Stimulated activated memory B cell treated with anti-CD40 and anti-IgM and Interleukin-4, amounts not matched to agents 10 μg/mL and 1 μg/mL and 100 μg/mL, for 72 hours (primary cell): ENCODE results near the gene ERAL1.
"Not testable (repeated sequence)": the region's sequence is repeated elsewhere in the genome, so short reads cannot be mapped to it uniquely, and the experiment has no call there.

Experiments used
- ATAC-seq: fragments of 150-1000 bp; cut with Tn5 transposase; 2 replicates; pipeline ENCODE4 v1.10.0; 2021
- H3K27ac Mint-ChIP-seq: one replicate; pipeline ENCODE4 v1.8.0; 2022; ENCODE audit warnings: mild to moderate bottlenecking, mixed read lengths
- H3K27me3 Mint-ChIP-seq: one replicate; pipeline ENCODE4 v1.8.0; 2022; ENCODE audit warnings: mixed read lengths
- H3K36me3 Mint-ChIP-seq: one replicate; pipeline ENCODE4 v1.8.0; 2022; ENCODE audit warnings: mixed read lengths
- H3K4me1 Mint-ChIP-seq: one replicate; pipeline ENCODE4 v1.8.0; 2022; ENCODE audit warnings: mixed read lengths
- H3K4me3 Mint-ChIP-seq: one replicate; pipeline ENCODE4 v1.8.0; 2022; ENCODE audit warnings: mild to moderate bottlenecking, moderate library complexity, mixed read lengths
- H3K9me3 Mint-ChIP-seq: one replicate; pipeline ENCODE4 v1.8.0; 2022; ENCODE audit warnings: mixed read lengths

ERAL1 gene

DNA sequence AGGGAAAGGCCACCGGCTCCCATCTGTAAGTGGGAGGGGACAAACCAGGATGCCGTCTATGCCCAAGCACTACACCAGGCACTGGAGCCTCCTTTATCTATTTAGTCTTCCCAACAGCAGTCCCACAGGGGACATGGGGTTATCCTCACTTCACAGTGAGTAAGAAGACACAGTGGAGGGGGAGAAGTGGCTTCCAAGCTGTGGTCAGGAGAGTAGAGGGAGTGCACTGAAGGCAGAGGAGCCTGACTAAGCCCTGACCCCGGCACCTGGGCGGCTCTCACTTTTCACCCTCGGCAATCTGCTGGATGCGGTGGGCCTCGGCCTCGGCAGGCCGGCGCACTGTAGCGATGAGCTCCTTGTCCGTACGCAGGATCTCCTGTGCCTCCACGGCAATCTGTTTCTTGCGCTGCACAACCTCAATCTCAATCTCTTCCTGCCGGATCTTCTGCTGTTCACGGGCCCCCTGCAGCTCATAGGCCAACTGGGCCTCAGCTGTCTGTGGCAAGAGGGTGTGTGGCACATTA, 26.8 kb downstream of the ERAL1 start:
- Mint-ChIP-seq H3K4me3 (no peak overlapping the region), H3K27ac (no peak overlapping the region), H3K4me1 (peaks cover 40% of the 10 kb centered on the region), H3K9me3 (no peaks in the 10 kb centered on the region), H3K36me3 (peaks cover 74% of the 10 kb centered on the region), H3K27me3 (no peaks in the 10 kb centered on the region)
- no peak for ATAC-seq

DNA sequence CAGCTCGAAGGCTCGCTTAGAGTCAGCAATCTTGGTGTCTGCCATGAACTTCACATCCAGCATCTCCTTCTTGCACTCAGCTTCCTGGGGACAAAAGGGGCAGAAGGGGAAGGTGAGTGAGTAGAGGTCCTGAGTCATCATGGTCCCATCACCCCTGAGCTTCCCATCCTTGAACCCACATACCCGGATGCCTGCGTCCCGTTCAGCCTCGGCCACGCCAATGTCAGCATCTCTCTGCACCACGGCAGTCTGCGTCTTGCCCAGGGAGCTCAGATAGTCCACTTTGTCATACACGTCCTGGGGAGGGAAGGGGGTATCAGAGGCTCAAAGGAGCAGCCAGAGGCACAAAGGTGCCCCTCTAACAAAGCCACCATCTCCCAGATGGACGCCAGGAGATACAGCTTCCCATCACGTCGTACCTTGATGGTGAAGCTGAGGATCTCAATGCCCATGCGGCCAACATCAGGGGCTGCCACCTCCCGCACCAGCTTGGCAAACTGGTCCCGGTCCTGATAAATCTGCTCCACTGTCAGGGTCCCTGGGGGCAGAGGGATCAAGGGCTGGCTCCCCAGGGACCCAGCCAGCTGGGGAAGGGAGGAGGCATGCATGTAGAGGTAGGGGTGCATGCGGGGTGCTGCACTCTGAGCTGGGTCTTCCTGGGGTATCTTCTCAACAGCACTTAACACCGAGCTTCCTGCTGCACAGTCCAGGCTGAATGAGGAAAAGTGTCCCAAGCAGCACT, 27.5 kb downstream of the ERAL1 start:
- no peaks in the 10 kb centered on the region for H3K27me3 Mint-ChIP-seq
- peaks cover 43% of the 10 kb centered on the region for H3K4me1 Mint-ChIP-seq
- H3K36me3 Mint-ChIP-seq: peaks cover 78% of the 10 kb centered on the region
- no peak overlapping the region for H3K27ac Mint-ChIP-seq
- no peaks in the 10 kb centered on the region for H3K9me3 Mint-ChIP-seq
- H3K4me3 Mint-ChIP-seq: no peak overlapping the region
- no peak for ATAC-seq

DNA sequence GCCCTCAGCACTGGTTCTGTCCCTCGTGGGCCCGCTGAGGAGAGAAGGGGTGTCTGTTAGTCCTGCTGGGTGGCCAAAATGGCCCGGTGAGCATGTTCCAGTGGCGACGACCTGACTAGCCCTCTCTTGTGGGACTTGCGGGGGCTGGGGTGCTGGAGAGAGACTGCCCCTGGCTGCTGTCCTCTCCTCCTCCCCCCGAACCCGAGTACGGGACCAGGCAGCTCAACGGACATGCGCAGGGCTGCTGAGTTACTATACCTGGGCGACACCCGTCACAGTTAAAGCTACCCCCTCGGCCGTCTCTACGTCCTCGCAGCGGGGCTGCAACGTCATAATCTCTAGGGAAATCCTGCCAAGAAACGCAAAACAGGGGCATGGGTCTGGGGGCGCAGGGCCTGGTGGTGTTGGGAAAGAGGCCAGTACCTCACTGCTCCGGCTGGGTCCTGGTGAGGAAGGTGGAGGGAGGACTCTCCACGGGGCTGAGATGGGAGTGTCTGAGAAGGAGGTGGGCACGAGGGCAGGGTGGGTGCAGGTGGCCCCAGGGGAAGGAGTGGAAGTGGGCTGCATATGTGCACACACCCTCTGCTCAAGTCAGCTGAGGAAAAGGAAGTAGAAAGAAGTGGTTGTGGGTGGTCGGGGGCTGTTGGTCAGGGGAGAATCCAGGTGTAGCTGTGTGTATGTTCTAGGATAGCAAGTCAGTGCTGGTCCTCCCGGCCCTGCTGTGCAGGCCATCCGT, 29.3 kb downstream of the ERAL1 start:
- no peaks in the 10 kb centered on the region for H3K27me3 Mint-ChIP-seq
- no peak overlapping the region for H3K4me3 Mint-ChIP-seq
- peaks cover 61% of the 10 kb centered on the region for H3K4me1 Mint-ChIP-seq
- H3K27ac Mint-ChIP-seq: peak overlapping the region; percentile 56
- ATAC-seq: no peak
- H3K9me3 Mint-ChIP-seq: no peaks in the 10 kb centered on the region
- peaks cover 69% of the 10 kb centered on the region for H3K36me3 Mint-ChIP-seq

DNA sequence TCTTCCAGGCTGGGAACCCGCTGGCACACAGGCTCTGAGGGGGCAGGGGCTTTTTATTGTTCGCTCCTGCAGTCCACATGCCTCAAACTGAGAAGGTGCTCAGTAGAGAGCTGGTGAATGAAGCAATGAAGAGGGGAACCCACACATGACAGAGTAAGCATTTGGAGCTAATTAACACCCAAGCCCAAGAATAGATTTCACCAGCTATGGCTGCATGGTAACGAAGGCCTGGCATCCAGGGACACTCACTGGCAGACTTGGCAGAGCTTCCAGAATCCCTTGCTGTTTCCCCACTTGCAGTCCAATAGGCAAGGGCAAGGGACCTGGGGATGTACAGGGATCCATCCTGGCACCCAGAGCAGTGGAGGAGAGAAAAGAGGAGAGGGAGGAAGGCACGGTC, 30.5 kb downstream of the ERAL1 start:
- peaks cover 57% of the 10 kb centered on the region for H3K36me3 Mint-ChIP-seq
- peak overlapping the region; percentile 56 for H3K27ac Mint-ChIP-seq
- no peaks in the 10 kb centered on the region for H3K27me3 Mint-ChIP-seq

DNA sequence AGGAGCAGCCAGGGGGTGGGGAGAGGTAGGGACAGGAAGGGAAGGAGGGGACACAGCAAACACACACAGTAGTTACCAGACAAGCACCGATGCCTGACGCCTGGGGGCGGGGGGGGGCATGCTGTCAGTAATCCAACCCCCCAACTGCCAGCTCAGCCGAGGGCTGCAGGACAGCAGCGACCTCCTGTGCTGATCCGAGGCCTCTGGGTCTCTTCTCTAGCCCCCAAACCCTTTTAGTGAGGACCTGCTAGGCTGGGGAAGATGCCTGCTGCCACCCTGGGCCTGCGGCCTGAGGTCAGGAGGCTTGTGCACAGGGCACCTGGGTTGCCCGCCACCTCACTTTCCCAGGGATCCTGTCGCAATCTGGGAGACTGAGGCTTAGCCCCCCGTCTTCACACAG, 31.1 kb downstream of the ERAL1 start:
- H3K36me3 Mint-ChIP-seq: peaks cover 59% of the 10 kb centered on the region
- H3K4me3 Mint-ChIP-seq: peak overlapping the region; percentile 10
- H3K9me3 Mint-ChIP-seq: no peaks in the 10 kb centered on the region
- H3K4me1 Mint-ChIP-seq: peaks cover 75% of the 10 kb centered on the region
- peak overlapping the region; percentile 100 for H3K27ac Mint-ChIP-seq
- ATAC-seq: no peak
- no peaks in the 10 kb centered on the region for H3K27me3 Mint-ChIP-seq

More for the DNA sequence above, 30.5 kb downstream of the ERAL1 start:
- H3K4me1 Mint-ChIP-seq: peaks cover 69% of the 10 kb centered on the region
- no peak for ATAC-seq
- H3K4me3 Mint-ChIP-seq: no peak overlapping the region
- H3K9me3 Mint-ChIP-seq: no peaks in the 10 kb centered on the region

DNA sequence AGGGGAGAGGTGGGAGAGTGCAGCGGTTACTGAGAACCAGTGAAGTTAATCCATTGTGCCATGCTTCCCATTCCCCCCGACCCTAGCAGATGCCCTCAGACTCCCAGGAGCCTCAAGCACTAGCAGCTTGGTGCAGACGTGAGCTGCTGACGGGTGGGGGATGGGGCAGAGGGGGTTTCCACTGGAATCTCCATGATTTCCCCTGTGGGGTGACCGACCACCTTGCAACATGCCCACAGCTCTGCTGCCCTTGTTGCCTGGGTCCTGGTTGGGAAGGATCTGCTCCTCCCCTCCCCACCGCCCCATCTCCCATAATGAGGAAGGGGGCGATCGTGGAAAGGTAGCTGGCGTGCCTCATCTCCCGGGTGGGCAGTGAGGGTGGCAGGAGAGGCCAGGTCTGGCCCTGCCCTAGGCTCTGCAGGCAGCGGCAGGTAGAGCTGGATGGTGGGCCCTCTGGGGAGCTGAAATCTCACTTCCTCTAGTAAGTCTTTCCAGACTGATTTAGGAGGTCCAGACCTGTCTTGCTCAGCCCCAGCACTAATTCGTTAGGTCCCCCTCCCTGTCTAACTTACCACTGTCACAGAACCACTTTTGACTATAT, 33.2 kb downstream of the ERAL1 start:
- Mint-ChIP-seq H3K9me3 (no peaks in the 10 kb centered on the region), H3K27me3 (no peaks in the 10 kb centered on the region), H3K27ac (peak overlapping the region; percentile 100), H3K4me3 (peak overlapping the region; percentile 78), H3K36me3 (peaks cover 59% of the 10 kb centered on the region), H3K4me1 (peaks cover 93% of the 10 kb centered on the region)
- ATAC-seq: peak; percentile 89

DNA sequence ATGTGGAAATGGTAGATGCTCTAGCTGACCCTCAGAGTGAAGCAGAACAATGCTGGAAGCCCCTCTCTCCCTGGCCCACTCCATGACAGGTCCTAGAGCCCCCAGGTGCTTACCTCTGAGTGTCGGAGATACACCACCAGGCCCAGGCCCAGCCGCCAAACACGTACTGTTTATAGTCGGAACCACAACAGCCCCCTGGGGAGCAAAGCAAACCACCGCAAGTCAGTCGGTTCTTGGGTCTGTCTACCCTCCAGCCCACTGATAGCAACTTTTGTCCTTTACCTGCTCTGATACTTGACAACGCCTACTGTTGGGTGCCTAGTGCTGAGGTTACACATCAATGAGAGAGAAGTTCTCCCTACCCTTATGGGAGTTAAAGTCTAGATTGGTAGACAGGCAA, 34.0 kb downstream of the ERAL1 start:
- H3K4me3 Mint-ChIP-seq: peak overlapping the region; percentile 78
- no peaks in the 10 kb centered on the region for H3K9me3 Mint-ChIP-seq
- H3K27me3 Mint-ChIP-seq: no peaks in the 10 kb centered on the region
- ATAC-seq: peak; percentile 86
- peak overlapping the region; percentile 100 for H3K27ac Mint-ChIP-seq
- peaks cover 95% of the 10 kb centered on the region for H3K4me1 Mint-ChIP-seq
- peaks cover 58% of the 10 kb centered on the region for H3K36me3 Mint-ChIP-seq

DNA sequence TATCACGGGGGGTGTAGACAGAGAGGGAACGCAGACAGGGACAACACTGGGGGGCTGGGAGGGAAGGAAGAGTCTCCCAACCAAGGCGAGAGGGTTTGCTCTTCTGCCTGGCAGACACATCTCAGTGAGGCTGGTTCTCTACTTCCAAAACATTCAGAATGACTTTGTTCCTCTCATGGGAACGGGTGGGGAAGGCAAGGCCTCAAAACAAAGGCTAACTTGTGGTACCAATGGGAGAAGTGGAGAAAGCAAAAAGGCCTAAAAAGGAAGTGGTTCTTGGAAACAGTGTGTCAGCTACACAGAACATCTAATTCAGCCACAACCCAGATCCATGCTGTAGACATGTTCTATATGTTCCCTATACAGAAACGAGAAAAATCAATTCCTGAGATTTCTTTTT, 35.2 kb downstream of the ERAL1 start:
- H3K27ac Mint-ChIP-seq: peak overlapping the region; percentile 100
- H3K9me3 Mint-ChIP-seq: no peaks in the 10 kb centered on the region
- H3K36me3 Mint-ChIP-seq: peaks cover 48% of the 10 kb centered on the region
- peaks cover 86% of the 10 kb centered on the region for H3K4me1 Mint-ChIP-seq
- H3K4me3 Mint-ChIP-seq: peak overlapping the region; percentile 78
- no peak for ATAC-seq
- no peaks in the 10 kb centered on the region for H3K27me3 Mint-ChIP-seq

DNA sequence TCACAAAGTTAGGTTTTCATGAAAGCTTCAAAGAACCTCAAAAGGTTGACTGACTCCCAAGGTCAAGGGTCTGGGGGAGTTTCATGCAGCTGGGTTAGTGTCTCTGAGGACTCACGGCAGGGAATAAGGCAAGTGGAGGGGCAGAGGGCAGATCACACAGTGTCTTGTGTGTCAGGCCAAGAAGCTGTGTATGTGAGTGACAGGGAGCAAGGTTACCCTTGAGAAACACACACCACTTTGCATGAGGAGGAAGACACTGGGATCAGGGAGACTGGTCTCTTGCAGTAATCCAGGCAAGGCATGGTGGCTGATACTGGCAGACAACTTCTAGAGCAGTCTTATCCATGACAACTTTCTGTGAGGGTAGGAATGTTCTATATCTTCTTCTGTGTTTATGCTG, 36.4 kb downstream of the ERAL1 start:
- H3K27me3 Mint-ChIP-seq: no peaks in the 10 kb centered on the region
- H3K9me3 Mint-ChIP-seq: no peaks in the 10 kb centered on the region
- H3K4me3 Mint-ChIP-seq: peak overlapping the region; percentile 56
- H3K27ac Mint-ChIP-seq: peak overlapping the region; percentile 100
- ATAC-seq: no peak
- peaks cover 85% of the 10 kb centered on the region for H3K4me1 Mint-ChIP-seq
- H3K36me3 Mint-ChIP-seq: peaks cover 43% of the 10 kb centered on the region

DNA sequence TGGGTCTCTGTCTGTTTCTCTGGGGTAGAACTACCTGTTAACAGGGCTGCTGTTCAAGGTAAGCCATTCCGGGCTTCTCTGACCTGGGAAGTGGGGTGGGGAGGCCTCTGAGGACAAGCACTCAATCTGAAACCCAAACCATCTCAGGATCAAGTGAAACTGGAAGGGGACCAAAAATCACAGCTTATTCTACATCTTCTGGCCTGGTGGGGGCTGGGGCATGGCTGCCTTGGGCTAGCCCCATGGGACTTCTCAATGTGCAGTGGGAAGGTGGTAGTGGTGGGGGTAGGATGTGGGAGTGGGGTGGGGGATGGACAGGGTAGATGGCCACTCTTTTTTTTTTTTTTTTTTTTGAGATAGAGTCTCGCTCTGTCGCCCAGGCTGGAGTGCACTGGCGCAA, 37.2 kb downstream of the ERAL1 start:
- peaks cover 85% of the 10 kb centered on the region for H3K4me1 Mint-ChIP-seq
- H3K4me3 Mint-ChIP-seq: no peak overlapping the region
- ATAC-seq: no peak
- no peaks in the 10 kb centered on the region for H3K9me3 Mint-ChIP-seq
- no peaks in the 10 kb centered on the region for H3K27me3 Mint-ChIP-seq
- peaks cover 38% of the 10 kb centered on the region for H3K36me3 Mint-ChIP-seq
- peak overlapping the region; percentile 100 for H3K27ac Mint-ChIP-seq

DNA sequence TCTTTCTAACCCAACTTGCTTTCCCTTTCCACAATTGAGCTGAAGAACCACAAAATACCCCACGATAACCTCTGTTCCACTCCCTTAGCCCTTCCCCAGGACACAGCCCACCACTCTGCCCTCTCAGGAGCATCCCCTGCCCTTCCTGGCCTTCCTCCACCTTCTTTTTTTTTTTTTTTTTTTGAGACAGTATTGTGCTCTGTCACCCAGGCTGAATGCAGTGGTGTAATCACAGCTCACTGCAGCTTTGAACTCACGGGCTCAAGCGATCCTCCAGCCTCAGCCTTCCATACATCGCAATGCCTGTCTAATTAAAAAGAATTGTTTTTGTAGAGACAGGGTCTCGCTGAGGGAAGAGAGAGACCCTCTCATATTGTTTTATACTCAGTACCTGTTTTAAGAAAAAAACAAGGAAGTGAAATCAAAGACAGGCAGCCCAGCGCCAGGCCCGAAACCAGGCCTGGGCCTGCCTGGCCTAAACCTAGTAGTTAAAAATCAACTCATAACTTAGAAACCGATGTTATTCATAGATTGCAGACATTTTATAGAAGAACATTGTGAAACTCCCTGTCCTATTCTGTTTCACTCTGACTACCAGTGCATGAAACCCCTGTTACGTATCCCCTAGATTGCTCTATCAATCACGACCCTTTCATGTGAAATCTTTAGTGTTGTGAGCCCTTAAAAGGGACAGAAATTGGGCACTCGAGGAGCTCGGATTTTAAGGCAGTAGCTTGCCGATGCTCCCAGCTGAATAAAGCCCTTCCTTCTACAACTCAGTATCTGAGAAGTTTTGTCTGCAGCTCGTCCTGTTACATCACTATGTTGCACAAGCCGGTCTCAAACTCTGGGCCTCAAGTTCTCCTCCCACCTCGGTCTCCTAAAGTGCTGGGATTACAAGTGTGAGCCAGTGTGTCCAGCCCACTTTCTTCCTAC, 38.7 kb downstream of the ERAL1 start:
- Mint-ChIP-seq H3K36me3 (peaks cover 30% of the 10 kb centered on the region), H3K4me1 (peaks cover 80% of the 10 kb centered on the region), H3K27ac (peak overlapping the region; percentile 100), H3K4me3 (peak overlapping the region; percentile 78)
- ATAC-seq, H3K9me3 Mint-ChIP-seq, H3K27me3 Mint-ChIP-seq: not testable (repeated sequence)

DNA sequence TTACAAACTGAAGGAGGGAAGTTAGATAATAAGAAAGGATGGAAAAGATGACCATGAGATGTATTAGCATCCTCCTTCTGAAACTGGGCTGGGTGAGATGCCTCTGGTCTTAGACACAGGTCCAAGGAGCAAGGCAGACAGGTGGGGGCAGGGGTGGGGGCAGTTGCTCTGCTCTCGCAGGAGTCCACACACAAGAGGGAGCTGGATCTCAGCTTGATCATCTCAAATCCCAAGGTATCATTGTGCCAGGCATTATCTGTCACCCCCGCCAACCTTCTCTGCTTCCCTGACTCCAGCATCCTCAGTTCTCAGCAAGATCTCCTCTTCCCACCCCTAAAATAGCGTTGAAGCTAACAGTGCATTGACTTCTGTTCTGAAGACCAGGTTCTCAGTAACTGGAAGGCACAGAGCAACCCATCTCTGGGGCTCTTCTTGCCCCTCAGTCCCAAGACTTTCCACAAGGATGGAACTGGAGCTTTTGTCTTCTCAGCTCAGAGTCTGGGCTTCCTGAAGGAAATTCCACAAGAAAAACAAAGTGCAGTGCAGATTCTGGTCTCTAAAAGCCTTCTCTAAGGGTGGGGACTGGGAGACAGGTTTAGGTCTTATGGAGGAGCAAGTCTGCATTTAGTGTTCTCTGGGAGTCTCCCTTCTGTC, 41.1 kb downstream of the ERAL1 start:
- H3K9me3 Mint-ChIP-seq: no peaks in the 10 kb centered on the region
- H3K4me1 Mint-ChIP-seq: peaks cover 79% of the 10 kb centered on the region
- ATAC-seq: no peak
- peak overlapping the region; percentile 91 for H3K4me3 Mint-ChIP-seq
- H3K36me3 Mint-ChIP-seq: peaks cover 45% of the 10 kb centered on the region
- peak overlapping the region; percentile 96 for H3K27ac Mint-ChIP-seq
- H3K27me3 Mint-ChIP-seq: no peaks in the 10 kb centered on the region

DNA sequence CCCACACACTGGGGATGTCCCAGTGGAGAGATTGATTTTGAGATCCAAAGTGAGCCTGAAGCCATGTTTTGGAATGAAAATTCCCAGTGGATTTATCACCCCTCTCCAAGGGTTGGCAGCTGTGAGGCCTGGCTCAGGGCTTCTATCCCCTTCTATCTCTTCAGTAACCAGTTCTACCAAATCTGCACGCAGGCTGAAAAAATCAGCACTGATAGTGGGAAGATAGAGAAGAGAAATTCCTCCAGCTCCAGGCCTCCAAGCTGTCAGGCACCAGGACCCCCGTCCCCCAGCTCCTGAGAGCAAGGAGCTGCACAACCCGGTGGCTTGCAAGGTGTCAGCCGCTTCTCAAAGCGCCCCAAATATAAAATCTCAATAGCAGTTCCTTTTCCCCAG, 41.7 kb downstream of the ERAL1 start:
- Mint-ChIP-seq H3K9me3 (no peaks in the 10 kb centered on the region), H3K27me3 (no peaks in the 10 kb centered on the region), H3K36me3 (peaks cover 41% of the 10 kb centered on the region), H3K27ac (peak overlapping the region; percentile 96), H3K4me1 (peaks cover 79% of the 10 kb centered on the region), H3K4me3 (peak overlapping the region; percentile 91)
- ATAC-seq: no peak
